GM12873 (cell line): ENCODE results near the gene ZNRD2.

Experiments
- TF ChIP-seq, protein P1 (sequence below): IDR thresholded peaks from 2 replicates; pipeline ENCODE4 v1.5.1; 2012; ENCODE audit warnings: low read depth, mild to moderate bottlenecking, moderate library complexity, low read length, control low read depth; ENCODE audit not compliant: insufficient read depth; ENCODE audit errors: missing control alignments

Gene ZNRD2

DNA sequence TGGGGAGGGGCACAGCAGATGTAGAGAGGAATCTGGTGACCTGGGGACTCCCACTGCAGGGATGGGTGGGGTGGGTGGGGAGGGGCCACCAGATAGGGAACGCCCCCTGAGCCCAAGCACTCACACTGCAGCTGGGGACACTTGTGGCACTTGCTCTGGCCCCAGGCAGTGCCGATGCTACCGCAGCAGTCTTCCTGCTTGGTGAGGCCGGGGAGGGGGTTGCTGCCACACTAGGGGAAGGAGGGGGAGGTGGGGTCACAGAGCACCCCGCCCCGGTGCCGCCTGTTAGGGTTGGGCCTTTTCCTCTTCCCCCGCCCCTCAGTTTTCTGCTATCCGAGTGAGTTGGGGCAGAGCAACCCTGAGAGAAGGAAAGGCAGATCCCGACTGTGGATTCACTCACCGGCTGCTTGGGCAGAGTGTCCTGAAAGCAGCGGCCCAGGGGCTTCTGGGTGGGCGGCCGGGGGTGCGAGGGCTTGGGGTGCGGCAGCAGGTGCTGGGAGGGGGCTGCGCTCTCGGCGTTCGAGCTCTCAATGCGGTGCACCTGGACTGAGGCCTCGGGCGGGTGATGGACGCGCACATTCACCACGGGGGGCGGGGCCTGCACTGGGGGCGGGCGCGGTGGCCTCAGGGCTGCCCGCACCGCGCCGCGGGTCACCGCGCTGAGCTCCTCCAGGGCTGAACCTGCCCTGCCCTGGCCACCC is 16.8 kb upstream of the ZNRD2 start:
- TF ChIP-seq, protein P1, sequence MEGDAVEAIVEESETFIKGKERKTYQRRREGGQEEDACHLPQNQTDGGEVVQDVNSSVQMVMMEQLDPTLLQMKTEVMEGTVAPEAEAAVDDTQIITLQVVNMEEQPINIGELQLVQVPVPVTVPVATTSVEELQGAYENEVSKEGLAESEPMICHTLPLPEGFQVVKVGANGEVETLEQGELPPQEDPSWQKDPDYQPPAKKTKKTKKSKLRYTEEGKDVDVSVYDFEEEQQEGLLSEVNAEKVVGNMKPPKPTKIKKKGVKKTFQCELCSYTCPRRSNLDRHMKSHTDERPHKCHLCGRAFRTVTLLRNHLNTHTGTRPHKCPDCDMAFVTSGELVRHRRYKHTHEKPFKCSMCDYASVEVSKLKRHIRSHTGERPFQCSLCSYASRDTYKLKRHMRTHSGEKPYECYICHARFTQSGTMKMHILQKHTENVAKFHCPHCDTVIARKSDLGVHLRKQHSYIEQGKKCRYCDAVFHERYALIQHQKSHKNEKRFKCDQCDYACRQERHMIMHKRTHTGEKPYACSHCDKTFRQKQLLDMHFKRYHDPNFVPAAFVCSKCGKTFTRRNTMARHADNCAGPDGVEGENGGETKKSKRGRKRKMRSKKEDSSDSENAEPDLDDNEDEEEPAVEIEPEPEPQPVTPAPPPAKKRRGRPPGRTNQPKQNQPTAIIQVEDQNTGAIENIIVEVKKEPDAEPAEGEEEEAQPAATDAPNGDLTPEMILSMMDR, result no peak

DNA sequence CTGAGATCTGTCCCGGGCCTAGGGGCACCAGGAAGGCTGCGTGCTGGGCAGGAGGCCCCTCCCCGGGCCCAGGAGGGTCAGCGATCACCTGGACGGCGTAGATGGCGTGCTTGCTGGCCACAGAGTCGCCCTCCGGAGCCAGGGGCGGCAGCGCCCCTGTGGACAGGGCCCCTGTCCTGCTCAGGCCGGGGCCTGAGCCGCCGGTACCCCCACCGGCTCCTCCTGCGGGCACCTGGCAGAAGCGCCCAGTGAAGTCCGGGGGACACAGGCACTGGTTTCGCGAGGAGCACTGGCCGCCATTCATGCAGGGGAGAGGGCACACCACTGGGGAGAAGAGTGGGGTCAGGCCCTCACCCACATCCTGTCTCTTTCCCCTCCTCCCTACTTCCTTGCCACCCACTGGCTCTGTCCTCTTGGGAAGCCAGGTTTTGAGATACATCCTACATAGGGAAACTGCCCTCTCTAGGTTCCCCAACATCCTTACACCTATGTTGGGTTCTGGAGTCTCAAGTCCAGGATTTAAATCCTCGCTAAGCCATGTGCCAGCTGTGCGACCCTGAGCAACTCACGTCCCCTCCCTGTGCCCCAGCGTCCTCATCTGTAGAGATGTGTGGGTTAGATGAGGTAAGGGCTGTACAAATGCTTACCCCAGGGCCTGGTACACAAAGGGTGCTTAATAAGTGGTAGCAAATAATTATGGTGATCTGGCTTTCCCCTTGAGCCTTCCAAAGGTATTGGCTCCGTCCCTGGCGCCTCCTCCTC is 16.0 kb upstream of the ZNRD2 start:
- TF ChIP-seq, protein P1, result no peak

DNA sequence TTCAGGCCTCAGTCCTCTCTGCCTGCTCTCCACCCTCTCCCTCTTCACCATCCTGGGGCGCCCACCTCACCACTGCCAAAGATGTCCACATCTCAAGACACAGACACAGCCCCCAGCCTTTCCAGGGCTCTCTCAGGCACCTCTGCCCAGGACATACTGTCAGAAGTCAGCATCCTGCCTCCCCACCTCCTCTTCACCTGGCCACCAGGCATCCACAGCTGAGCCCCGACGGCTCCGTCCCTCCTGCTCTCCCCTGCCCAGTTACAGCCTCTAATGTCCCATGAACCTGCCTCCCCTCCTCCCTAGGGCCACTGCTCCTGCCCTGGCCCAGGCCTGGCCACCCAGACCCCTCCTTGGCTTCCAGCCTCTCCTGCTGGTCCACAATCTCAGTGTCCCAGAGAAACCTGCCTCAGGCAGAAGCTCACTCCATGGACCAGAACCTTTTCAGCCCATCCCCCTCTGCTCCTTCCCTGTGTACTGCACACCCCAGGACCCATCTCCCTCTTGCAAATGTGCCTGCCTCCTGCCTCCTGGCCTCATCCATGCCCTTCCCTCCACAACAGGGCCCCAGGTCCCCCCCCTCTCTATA is 15.3 kb upstream of the ZNRD2 start:
- TF ChIP-seq, protein P1, result no peak

DNA sequence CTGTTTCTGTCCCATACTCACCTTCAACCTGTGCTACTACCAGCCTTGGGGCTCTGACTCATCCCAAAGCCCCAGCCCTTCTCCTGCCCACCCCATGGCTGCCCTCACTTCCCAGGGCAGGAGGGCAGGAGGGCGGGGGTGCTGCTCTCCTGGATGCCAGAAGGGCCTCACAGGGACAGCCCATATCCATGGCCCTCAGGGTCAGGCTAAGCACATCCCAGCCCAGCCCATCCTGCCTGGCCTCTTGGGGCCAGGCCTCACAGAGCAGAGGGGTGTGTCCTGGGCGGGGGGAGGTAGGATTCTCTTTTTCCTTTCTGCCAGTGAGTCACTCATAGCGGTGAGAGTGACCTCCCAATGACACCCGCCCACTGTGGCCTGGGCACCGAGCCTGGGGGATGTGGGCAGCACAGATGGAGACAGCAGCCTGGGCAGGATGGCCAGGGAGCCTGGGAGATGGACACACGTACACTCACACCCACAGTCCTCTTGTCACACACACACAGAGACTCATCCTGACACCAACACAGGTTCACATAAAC is 14.5 kb upstream of the ZNRD2 start:
- TF ChIP-seq, protein P1, result no peak

DNA sequence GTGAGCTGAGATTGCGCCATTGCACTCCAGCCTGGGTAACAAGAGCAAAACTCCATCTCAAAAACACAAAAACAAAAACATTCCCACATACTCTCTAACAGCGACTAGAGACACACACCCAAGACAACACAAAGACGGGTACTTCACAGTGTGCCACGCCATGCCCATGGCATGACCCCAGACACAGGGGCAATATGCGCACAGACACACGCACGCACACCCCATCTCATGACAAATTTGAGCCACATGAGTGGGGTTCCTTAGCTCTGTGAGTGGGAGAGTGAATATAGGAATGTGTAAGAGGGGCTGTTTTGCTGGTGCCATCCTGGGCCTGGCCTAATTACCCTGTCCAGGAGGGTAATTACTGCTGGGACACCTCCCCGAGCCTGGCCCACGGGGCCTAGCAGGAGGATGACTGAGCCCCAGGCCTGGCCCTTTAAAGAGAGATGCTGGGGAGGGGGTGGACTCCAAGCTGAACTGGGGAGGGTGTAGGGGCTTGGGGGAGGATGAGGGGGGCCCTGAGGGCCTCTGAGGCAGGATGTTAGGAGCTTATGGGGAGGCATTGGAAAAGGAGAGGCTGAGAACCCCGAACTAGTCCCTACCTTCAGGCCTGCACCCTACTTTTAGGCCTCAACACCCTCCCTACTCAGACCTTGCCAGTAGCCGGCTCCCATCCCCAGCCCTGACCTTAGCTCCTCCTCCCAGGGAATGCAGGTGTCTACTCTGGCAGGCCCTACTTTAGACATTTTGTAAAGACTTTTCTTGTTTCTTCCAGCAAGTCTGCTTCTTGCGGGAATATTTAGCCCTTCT is 13.6 kb upstream of the ZNRD2 start:
- TF ChIP-seq, protein P1, result no peak

DNA sequence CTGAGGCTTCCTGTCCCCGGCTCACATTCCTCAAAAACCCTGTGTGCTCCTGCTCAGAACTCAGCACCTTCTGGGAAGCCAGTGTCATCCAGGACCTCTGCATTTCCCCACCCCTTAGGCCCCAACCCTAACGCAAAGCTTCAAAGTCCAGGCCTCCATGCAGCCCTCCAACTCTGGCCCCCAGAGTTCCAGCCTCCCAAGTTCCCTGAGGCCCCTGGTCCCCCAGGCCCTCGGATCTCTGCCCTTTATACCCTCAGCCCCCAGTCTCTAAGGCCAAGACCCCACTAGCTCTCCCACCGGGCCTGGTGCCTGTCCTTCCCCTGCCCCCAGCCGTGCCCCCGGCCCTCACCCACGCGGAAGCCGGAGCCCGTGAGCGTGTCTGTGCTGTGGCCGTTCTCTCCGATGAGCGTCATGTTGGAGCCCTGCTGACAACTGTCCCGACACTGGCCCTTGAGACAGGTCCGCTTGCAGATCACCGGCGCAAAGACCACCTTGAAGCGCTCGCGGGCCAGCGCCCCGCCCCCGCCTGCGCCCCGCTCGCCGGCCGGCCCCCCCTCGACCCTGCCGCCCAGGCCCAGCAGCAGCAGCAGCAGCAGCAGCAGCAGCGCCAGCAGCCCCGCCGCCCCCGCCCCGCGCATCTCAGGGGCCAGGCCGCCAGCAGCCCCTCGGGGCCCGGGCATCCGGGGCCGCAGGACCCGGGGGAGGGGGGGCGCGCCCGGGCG is 12.8 kb upstream of the ZNRD2 start:
- TF ChIP-seq, protein P1, result no peak
